Endothelial cell of umbilical vein (primary cell): Measurements from ENCODE around the gene EPO. TPM values are rescaled to one million over a fixed set of nuclear protein-coding genes. Genes with fewer than 3 reads are reported as not detected.

Source experiments
- BruUV-seq: library from RNA; stranded (reverse); fragments of 400-500 nt; replicated peaks from 2 replicates; lab custom pipeline; 2021; lab: Mats Ljungman, UMichigan
- CTCF ChIA-PET: fragments of 300-600, 350-600 bp; sonication (Branson Sonifier 250); formaldehyde crosslinking; loops from one replicate; lab custom pipeline; 2021; ENCODE audit warnings: antibody characterized with exemption, inconsistent platforms; lab: Charles Lee
- POLR2A ChIA-PET: fragments of 300-600, 350-600 bp; sonication (Branson Sonifier 250); formaldehyde crosslinking; loops from one replicate; lab custom pipeline; 2021; ENCODE audit warnings: antibody characterized with exemption, inconsistent platforms; lab: Charles Lee
- DNase-seq: peaks from one replicate; pipeline ENCODE4 v3.0.0-alpha.2; 2011; ENCODE audit warnings: low read depth, low spot score
- FAIRE-seq: peaks from 2 replicates; lab custom pipeline; 2011; peaks lifted over from hg19 to GRCh38; lab: Jason Lieb, UNC
- H2AFZ ChIP-seq: 2 replicates; pipeline ENCODE4 v1.6.0; 2012; ENCODE audit warnings: low read depth, low read length, control low read depth, inconsistent platforms
- H3K27ac ChIP-seq: 2 replicates; pipeline ENCODE4 v1.5.1; 2011; ENCODE audit warnings: low read depth, mild to moderate bottlenecking, control low read depth, low read length, moderate library complexity; ENCODE audit not compliant: insufficient read depth
- H3K27me3 ChIP-seq, 2 experiments: 2 replicates each; pipeline versions ENCODE4 v1.6.0 to v1.6.1; 2011; ENCODE audit warnings: low read length in 2 of 2, mixed read lengths in 1 of 2; ENCODE audit not compliant: control insufficient read depth in 2 of 2, insufficient read depth in 2 of 2
- H3K36me3 ChIP-seq, 2 experiments: 2 replicates in 1 of 2; 3 replicates in 1 of 2; pipeline ENCODE4 v1.5.1; 2011; ENCODE audit warnings: low read length in 2 of 2, mild to moderate bottlenecking in 1 of 2, moderate library complexity in 1 of 2; ENCODE audit not compliant: control insufficient read depth in 2 of 2, insufficient read depth in 2 of 2; ENCODE audit errors: extremely low read depth in 1 of 2
- H3K4me1 ChIP-seq: 3 replicates; pipeline ENCODE4 v1.5.1; 2011; ENCODE audit warnings: mild to moderate bottlenecking, low read length; ENCODE audit not compliant: control insufficient read depth, insufficient read depth; ENCODE audit errors: extremely low read depth
- H3K4me2 ChIP-seq: 2 replicates; pipeline ENCODE4 v1.6.1; 2011; ENCODE audit warnings: low read length, control low read depth, mixed read lengths; ENCODE audit not compliant: insufficient read depth
- H3K4me3 ChIP-seq, 3 experiments: fragments of 200-600 bp in 1 of 3; sonication (generic), shearing (Covaris generic) in 1 of 3; replicated peaks in 1 of 3; 2 replicates each; pipeline ENCODE4 v1.5.1; 2011 to 2016; ENCODE audit warnings: control low read depth in 3 of 3, low read length in 3 of 3, mild to moderate bottlenecking in 2 of 3, inconsistent platforms in 1 of 3, low read depth in 1 of 3, moderate library complexity in 1 of 3; ENCODE audit not compliant: insufficient read depth in 1 of 3
- H3K79me2 ChIP-seq: 2 replicates; pipeline ENCODE4 v1.6.0; 2012; ENCODE audit warnings: low read length, inconsistent platforms; ENCODE audit not compliant: control insufficient read depth, insufficient read depth
- H3K9ac ChIP-seq: replicated peaks from 2 replicates; pipeline ENCODE3; 2011; ENCODE audit warnings: low read length, control low read depth; ENCODE audit not compliant: insufficient read depth; ENCODE audit errors: extremely low read depth
- H3K9me1 ChIP-seq: replicated peaks from 3 replicates; pipeline ENCODE4 v1.6.0; 2011; ENCODE audit warnings: mild to moderate bottlenecking, low read length; ENCODE audit not compliant: control insufficient read depth, insufficient read depth; ENCODE audit errors: extremely low read depth
- H3K9me3 ChIP-seq: replicated peaks from 2 replicates; pipeline ENCODE4 v1.5.1; 2012; ENCODE audit warnings: low read length, inconsistent platforms; ENCODE audit not compliant: control insufficient read depth, insufficient read depth
- H4K20me1 ChIP-seq: replicated peaks from 2 replicates; pipeline ENCODE3; 2011; ENCODE audit warnings: mild to moderate bottlenecking, low read length; ENCODE audit not compliant: control insufficient read depth, insufficient read depth; ENCODE audit errors: extremely low read depth
- EZH2 ChIP-seq: IDR thresholded peaks from 2 replicates; pipeline ENCODE4 v1.6.1; 2012; ENCODE audit warnings: borderline replicate concordance, low read depth, mild to moderate bottlenecking, moderate library complexity, low read length, inconsistent platforms; ENCODE audit not compliant: severe bottlenecking
- FOS ChIP-seq: IDR thresholded peaks from 2 replicates; pipeline ENCODE4 v1.6.1; 2011; ENCODE audit warnings: mild to moderate bottlenecking, low read length, moderate library complexity, borderline replicate concordance; ENCODE audit not compliant: insufficient read depth
- GATA2 ChIP-seq: IDR thresholded peaks from 2 replicates; pipeline ENCODE4 v1.7.0; 2011; ENCODE audit warnings: low read depth, mild to moderate bottlenecking, moderate library complexity, mixed read lengths, low read length; ENCODE audit not compliant: insufficient read length, insufficient read depth
- JUN ChIP-seq: IDR thresholded peaks from 2 replicates; pipeline ENCODE4 v1.6.1; 2011; ENCODE audit warnings: borderline replicate concordance, low read depth; ENCODE audit not compliant: insufficient read length, insufficient read depth
- MYC ChIP-seq: IDR thresholded peaks from one replicate; pipeline ENCODE4 v1.6.1; 2011; ENCODE audit warnings: mild to moderate bottlenecking, low read depth, low read length
- POLR2A ChIP-seq: IDR thresholded peaks from 2 replicates; pipeline ENCODE4 v1.6.1; 2012; ENCODE audit warnings: low read depth, mild to moderate bottlenecking, control low read depth, low read length
- POLR2AphosphoS5 ChIP-seq: IDR thresholded peaks from 2 replicates; pipeline ENCODE4 v1.6.1; 2012; ENCODE audit warnings: low read depth, mild to moderate bottlenecking, control low read depth, low read length, moderate library complexity; ENCODE audit not compliant: insufficient read depth
- dilution Hi-C: fragments of 300-500 bp; cut with MboI; formaldehyde crosslinking; loops from one replicate; pipeline ENCODE4 v1.15.0; 2019; ENCODE audit warnings: low sequenced_read_pairs; ENCODE audit not compliant: extremely low pct_ligation_motif_present
- intact Hi-C: fragments of 100-400 bp; cut with micrococcal nuclease; formaldehyde crosslinking; loops from one replicate; pipeline ENCODE4 v1.10.0; 2022
- polyA plus RNA-seq, 4 experiments: library from polyadenylated mRNA; depleted of rRNA in 3 of 4; stranded (reverse) in 3 of 4; unstranded in 1 of 4; fragments of >200 nt; gene quantifications; 2 replicates each; pipeline versions ENCODE4 v1.2.1 to v1.2.3, GENCODE V29; 2011 to 2012; ENCODE audit warnings: missing spikeins in 1 of 4
- total RNA-seq: library from RNA; stranded (reverse); gene quantifications from 2 replicates; pipeline ENCODE4 v1.2.3, GENCODE V29; 2021
- TF ChIP-seq, protein P1 (sequence below): IDR thresholded peaks from 2 replicates; pipeline ENCODE4 v1.6.1; 2011; ENCODE audit not compliant: insufficient read depth, insufficient read length
- TF ChIP-seq, protein P2 (sequence below), 2 donors: IDR thresholded peaks; 1 replicate in 1 of 2; 2 replicates in 1 of 2; pipeline ENCODE4 v1.5.1; 2011; ENCODE audit warnings: low read length in 2 of 2, mild to moderate bottlenecking in 2 of 2, moderate library complexity in 2 of 2, control low read depth in 1 of 2, inconsistent platforms in 1 of 2, low read depth in 1 of 2; ENCODE audit not compliant: insufficient read depth in 1 of 2; ENCODE audit errors: extremely low read depth in 1 of 2

EPO gene
- total and polyA plus RNA-seq, 2 donors (not counting 3 experiments of a cell fraction or from before 2014, with no cell fraction given) = not detected

DNA sequence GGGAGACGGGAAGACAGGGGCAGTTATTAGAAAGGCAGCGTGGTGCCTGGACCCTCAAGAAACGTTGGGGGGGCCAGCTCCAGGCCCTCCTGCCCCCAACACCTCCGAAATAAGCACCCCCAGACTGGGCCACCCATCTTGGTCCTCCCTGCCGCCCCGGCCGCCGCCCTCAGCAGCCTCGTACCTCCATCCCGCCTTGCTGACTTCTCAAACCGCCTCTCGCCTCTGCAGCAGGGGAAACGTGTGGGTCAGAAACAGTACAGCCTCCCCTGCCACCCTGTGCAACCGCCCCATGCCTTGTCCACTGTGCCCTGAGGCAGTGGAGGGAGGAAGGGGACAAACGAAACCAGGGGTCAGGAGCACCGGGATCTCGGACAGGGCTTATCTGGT, 33.5 kb upstream of the EPO start:
- FAIRE-seq = no peak
- H4K20me1 ChIP-seq = peaks cover 2% of the 10 kb centered on the region
- no peak for TF ChIP-seq GATA2
- no peak for TF ChIP-seq JUN
- TF ChIP-seq, protein P1, sequence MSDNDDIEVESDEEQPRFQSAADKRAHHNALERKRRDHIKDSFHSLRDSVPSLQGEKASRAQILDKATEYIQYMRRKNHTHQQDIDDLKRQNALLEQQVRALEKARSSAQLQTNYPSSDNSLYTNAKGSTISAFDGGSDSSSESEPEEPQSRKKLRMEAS = no peak
- no peak for TF ChIP-seq FOS
- TF ChIP-seq POLR2A = no peak
- TF ChIP-seq MYC = no peak
- TF ChIP-seq, protein P2, sequence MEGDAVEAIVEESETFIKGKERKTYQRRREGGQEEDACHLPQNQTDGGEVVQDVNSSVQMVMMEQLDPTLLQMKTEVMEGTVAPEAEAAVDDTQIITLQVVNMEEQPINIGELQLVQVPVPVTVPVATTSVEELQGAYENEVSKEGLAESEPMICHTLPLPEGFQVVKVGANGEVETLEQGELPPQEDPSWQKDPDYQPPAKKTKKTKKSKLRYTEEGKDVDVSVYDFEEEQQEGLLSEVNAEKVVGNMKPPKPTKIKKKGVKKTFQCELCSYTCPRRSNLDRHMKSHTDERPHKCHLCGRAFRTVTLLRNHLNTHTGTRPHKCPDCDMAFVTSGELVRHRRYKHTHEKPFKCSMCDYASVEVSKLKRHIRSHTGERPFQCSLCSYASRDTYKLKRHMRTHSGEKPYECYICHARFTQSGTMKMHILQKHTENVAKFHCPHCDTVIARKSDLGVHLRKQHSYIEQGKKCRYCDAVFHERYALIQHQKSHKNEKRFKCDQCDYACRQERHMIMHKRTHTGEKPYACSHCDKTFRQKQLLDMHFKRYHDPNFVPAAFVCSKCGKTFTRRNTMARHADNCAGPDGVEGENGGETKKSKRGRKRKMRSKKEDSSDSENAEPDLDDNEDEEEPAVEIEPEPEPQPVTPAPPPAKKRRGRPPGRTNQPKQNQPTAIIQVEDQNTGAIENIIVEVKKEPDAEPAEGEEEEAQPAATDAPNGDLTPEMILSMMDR (IDR thresholded peaks at IDR 0.05; ENCODE audit: extremely low read depth in 1 of 2, insufficient read depth in 1 of 2, low read depth in 1 of 2, low read length in 2 of 2) = no peak
- no peak for TF ChIP-seq EZH2
- no peak for TF ChIP-seq POLR2AphosphoS5
- no peak for DNase-seq
- no peaks in the 10 kb centered on the region for H3K9me3 ChIP-seq
- dilution Hi-C loops = no loop called here
- no peak overlapping the region for H3K27ac ChIP-seq
- H2AFZ ChIP-seq = no peak overlapping the region
- H3K36me3 ChIP-seq = peaks cover 7 to 62% of the 10 kb centered on the region in 2 experiments
- no peaks in the 10 kb centered on the region for H3K9me1 ChIP-seq
- BruUV-seq = no TSS peak
- no peak overlapping the region for H3K4me2 ChIP-seq
- peaks cover 1% of the 10 kb centered on the region for H3K4me1 ChIP-seq
- H3K4me3 ChIP-seq = no peak overlapping the region
- CTCF ChIA-PET = no interaction called here
- H3K9ac ChIP-seq = no peak overlapping the region
- POLR2A ChIA-PET = no interaction called here
- intact Hi-C loops = no loop called here
- peaks cover 29% of the 10 kb centered on the region for H3K79me2 ChIP-seq
- H3K27me3 ChIP-seq = no peaks in the 10 kb centered on the region
